Stimulated activated CD8-positive, alpha-beta memory T cell treated with anti-CD3 and anti-CD28 coated beads, Interleukin-15, amount 100 ng/mL, for 4 hours (primary cell): ENCODE data around the gene ZCWPW1.

ENCODE experiments used
- DNase-seq, 2 donors: peaks; one replicate each; pipeline ENCODE4 v3.0.0-alpha.2; 2020; ENCODE audit warnings: low read depth in 2 of 2

Gene ZCWPW1

DNA sequence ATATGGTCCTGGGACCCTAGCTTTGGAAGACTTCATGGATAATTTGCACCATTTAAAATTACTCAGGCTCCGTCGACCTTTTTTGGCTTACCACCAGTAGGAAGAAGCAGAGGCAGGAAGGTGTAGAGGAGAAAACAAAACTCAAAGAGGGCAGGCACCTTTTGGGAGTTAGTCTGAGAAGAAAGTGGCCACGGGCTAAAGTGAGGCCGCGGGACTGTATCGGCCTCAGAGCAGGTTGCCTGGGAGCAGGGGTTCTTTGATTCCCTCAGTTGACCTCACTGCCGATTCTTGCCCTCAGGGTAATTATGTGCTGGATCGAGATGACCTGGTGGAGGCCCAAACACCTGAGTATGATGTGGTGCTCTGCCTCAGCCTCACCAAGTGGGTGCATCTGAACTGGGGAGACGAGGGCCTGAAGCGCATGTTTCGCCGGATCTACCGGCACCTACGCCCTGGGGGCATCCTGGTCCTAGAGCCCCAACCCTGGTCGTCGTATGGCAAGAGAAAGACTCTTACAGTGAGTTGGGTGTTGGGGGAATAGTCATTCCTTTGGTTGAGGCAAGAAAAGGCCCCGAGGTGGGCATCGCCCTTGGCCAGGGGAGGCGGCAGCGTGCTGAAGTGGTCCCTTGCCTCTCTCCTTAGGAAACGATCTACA is 4.2 kb upstream of the ZCWPW1 start:
- DNase-seq, result no peak

DNA sequence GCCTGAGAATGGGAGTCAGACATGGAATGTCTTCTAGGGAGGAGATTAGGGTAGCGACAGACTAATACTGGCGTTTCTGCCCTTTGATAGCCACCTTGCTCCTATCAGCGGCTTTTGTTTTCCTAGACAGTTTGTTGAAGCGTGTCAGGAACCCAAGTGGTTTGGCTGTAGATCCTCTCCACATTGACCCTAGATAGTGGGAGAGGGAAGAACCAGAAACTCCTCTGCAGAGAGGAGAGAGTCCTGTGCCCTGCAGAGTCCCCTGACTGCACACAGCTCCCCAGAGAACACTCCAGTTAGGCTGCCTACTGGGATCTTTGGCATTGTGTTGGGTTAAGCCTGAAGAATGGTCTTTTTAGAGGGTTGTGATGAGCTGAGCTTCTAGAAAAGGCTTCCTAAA is 3.5 kb upstream of the ZCWPW1 start:
- no peak for DNase-seq

DNA sequence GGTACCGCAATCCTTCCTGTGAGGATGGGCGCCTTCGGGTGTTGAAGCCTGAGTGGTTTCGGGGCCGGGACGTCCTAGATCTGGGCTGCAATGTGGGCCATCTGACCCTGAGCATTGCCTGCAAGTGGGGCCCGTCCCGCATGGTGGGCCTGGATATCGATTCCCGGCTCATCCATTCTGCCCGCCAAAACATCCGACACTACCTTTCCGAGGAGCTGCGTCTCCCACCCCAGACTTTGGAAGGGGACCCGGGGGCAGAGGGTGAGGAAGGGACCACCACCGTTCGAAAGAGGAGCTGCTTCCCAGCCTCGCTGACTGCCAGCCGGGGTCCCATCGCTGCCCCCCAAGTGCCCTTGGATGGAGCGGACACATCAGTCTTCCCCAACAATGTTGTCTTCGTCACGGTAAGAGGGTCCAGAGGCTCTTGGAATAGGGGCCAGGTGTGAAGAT is 2.8 kb upstream of the ZCWPW1 start:
- no peak for DNase-seq

DNA sequence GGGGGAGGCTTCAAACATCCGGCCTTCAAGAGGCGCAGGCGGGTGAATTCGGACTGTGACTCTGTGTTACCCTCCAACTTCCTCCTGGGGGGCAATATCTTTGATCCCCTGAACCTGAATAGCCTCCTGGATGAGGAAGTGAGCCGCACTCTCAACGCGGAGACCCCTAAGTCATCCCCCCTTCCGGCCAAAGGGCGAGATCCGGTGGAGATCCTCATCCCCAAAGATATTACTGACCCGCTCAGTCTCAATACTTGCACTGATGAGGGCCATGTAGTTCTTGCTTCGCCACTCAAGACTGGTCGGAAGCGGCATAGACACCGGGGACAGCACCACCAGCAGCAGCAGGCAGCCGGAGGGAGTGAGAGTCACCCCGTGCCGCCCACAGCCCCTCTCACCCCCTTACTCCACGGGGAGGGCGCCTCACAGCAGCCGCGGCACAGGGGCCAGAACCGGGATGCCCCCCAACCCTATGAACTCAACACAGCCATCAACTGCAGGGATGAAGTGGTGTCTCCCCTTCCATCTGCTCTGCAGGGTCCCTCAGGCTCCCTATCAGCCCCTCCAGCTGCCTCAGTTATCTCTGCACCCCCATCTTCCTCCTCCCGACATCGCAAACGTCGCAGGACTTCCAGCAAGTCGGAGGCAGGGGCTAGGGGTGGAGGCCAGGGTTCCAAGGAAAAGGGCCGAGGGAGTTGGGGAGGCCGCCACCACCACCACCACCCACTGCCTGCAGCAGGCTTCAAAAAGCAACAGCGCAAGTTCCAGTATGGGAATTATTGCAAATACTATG is 2.2 kb upstream of the ZCWPW1 start:
- DNase-seq, result peak in 1 of 2 donors; percentile 24

DNA sequence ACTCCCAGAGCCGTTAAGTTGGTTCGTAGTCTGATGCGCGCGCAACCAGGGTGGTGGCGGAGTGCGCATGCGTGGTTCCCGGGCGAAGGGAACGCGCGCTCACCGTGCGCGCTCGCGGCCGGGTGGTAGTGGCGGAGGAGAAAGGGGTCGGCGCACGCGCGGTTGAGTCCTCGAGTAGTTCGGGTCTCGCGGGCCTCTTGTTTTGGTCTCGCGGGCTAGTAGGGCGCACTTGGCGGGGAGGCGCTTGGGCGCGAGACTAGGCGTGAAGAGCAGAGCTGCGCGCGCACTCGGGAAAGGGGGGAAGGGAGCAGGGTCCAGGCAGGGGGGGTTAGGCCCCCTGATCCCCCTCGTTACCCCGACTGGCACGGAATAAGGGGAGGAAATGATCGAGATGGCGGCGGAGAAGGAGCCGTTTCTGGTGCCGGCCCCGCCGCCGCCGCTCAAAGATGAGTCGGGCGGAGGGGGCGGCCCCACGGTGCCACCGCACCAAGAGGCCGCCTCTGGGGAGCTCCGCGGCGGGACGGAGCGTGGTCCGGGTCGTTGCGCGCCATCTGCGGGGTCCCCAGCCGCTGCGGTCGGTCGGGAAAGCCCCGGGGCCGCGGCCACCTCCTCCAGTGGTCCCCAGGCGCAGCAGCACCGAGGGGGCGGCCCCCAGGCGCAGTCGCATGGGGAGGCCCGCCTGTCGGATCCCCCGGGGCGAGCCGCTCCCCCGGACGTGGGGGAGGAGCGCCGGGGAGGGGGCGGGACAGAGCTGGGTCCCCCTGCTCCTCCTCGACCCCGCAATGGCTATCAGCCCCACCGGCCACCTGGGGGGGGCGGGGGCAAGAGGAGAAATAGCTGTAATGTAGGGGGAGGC is 1.4 kb upstream of the ZCWPW1 start, which contains the start of gene MEPCE:
Gene MEPCE, plus strand, starts transcription at position 195 of the 856 bp plus-strand sequence. Its CDS starts 188 bp downstream, at position 383.
- peak; percentile 91 for DNase-seq

DNA sequence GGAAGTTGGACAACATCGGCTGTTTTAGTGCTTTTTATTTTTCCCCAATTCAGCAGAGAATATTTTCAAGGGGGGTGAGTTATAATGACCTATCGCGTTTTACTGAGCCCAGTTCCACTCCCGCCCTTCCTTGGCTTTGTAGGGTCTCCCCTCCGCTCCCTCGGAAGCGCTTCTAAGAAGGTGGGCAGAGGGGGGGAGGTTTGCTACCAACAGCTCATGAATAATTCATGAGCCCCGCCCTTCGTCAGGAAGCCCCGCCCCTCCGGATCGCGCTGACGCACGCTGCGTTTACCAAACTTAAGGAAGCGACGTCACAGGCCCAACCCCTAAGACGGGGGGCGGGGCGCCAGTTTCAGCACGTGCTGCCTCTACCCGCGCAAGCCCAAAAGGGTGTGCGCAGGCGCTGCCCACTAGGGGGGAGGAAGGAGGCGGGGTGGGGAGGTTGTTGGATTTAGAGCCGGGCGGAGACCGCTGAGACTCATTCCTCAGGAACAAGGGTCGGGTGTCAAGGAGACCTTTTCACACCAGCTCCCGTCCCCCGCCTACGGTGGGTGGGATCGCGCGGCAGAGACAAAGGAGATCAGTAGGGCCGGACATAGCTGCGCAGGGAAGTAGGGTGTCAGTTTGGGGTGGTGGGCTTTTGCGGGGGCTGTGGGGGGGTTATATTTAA is 599 bp upstream of the ZCWPW1 start:
- DNase-seq, result peak; percentile 100

DNA sequence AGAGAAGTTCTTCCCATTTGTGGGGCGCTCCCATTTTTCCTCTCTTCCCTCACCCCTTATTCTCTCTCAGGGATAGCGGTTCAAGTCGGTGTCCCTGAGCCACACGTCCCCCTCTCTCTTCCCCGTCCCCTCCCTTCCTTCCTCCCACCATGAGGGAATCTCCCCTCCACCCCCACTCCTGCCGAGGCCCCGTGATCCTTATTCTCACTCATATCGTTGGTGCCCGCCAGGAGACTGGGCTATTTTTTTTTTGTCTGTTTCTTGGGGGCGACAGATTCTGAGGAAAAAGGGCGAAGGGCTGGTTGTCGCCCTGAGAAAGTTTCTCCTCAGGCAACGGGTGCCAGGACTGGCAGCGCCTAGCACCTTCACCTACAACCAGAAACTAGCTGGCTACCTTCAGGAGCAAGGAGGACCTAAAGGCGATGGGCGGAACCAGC is 723 bp downstream of the ZCWPW1 start:
- DNase-seq, result no peak

DNA sequence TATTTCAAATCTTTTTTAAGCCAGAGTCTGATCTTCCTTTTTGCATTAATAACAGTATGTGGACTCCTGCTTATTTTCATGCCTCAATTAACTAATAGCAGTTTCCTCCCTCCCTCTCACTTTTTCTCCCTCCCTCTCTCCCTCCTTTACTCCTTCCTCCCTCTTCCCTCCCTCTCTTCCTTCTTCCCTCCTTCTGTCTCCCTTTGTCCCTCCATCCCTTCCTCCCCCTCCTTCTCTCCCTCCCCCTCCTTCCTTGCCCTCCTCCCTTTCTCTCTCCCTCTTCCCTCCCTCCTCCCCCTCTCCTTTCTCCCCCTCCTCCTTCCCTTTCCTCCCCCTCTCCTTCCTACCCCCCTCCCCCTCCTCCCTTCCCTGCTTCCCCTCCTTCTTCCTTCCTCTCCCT is 2.0 kb downstream of the ZCWPW1 start:
- no peak for DNase-seq

DNA sequence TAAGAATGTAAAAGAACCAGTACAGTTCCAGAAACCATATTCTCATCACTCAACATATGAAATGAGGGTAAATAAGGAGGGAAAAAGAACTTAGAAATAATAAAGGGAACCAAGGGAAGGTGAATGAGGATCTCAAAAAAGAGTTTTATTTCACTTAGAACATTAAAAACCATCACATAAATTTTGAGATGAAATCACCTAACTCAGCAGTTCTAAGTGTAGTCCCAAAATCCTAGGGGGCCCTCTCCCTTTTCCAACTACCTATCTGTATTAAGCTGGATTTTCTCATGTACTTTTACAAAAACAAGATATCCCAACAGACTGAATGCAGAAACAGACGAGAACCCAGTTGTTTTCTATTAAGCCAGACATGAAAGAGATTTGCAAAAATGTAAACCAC is 3.2 kb downstream of the ZCWPW1 start:
- no peak for DNase-seq

DNA sequence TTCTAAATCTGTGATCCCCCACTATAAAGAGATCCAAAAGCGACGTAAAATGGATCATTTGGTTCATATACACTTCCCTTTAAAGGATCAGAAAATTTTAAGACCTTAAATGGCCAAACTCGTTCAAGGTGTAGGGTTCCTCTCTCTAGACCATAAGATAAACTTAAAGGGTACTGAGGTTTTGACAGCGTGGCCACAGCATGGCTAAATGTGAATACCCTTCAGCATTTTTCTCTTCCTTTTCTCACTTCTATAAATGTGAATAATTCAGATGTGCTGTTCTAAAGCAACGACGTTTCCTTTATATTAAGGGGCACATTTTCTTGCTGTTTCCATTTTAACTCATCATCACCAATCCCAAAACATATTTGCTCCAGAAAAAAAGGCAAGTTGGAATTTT is 5.2 kb downstream of the ZCWPW1 start:
- no peak for DNase-seq

DNA sequence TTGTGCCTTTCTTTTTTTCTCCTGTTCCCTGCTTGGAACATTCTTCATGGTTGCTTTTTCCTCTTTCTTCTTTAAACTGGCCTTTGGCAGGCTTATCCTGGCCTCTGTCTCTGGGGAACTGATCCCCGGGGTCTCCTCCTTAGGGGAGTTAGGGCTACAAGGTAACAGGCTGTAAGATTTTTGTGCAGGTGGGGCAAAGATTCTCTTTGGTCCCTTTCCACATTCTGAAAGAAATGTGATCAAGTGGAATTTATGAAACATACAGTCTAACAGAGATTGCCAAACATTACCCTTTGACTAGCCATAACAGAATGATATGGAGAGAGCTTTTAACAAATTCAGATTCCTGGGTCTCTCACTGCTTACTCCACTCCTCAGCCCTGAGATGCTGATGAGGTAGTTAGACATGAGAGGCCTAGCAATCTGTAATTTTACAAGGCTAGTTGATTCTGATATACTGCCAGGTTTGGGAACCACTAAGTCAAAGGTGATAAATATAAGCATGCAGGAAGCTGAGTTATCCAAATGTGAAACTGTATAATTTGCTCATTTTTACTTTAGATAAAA is 8.8 kb downstream of the ZCWPW1 start:
- no peak for DNase-seq

DNA sequence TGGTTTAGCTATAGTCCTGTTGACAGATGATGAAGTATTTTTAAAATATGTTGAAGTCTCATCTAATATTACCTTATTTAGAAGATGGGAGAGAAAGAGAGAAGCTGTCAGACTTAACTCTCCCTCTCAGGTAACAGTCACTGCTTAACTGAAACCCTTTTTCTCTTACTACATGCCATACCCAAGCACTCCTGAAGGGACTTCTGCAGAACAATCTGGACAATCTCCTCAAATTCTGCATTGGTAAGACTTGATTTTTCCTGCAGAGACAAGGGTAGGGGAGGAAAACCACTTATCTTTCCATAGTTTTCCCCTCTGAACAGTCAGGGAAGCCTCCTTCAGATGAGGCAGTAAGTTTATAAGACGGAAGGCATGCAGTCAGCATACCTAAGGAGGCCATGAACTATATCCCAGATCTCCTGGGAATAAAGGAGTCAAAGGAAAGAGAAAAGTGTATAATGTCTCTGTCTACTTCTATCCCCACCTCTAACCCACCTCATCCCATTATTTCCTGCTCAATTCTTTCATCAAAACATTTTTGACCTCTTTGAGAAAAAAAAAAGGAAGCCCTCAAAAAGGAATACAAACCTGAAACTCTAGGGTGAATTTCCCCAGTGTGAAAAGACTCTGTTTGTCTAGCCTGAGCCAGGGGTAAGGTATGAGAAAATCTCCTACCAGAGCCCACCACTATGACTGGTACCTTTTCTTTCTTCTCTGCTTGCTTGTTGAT is 9.4 kb downstream of the ZCWPW1 start:
- DNase-seq, result no peak

DNA sequence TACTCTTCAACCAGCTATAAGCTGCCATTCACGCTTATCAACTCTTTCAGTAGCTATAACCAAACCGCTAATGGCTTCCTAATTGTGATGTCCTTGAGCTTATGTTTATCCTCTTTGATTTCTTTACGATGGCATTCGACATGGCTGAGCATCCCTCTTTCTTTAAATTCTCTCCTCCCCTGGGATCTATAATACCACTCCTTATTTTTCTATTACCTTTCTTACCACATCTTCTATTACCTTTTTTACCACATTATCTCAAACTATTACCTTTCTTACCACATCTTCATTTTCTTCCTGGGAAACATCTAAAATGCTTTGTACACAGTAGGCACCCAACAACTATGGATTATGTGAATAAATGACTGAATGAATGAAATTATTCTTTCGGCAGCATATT is 13.1 kb downstream of the ZCWPW1 start:
- DNase-seq, result no peak

DNA sequence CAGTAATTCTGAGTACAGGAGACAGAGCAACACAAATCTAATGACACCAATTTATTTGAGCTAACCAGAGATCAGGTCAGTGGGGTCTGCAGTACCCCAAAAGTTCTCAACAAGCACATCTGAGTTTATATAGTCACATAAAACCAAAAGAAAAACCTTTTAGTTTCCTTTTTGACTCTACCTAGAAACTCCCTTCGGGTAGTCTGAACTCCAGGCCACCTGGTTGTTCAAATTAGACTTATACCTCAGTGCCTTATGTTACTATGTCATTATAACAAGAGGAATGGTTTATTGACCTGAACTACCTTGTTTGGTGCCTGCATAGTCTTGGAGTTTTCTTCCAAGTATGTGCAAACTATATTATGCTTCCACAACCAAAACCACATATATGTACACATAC is 14.6 kb downstream of the ZCWPW1 start:
- DNase-seq, result no peak

DNA sequence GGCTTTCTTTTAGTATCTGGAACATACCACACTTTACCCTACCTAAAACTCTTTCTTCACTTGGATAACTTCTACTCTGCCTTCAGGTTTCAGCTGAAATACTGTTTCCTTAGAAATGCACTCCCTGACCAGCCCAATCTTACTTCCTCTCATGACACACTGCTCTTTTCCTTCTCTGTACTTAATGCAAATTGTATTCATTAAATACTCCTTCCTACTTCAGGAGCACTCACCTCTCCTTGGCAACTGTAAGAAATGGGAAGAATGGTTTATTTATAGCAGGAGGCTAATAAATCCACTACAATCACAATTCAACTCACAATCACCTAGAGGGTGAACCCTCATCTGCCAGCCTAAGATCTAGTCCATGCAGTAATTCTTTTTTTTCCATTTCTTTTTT is 15.2 kb downstream of the ZCWPW1 start:
- no peak for DNase-seq

DNA sequence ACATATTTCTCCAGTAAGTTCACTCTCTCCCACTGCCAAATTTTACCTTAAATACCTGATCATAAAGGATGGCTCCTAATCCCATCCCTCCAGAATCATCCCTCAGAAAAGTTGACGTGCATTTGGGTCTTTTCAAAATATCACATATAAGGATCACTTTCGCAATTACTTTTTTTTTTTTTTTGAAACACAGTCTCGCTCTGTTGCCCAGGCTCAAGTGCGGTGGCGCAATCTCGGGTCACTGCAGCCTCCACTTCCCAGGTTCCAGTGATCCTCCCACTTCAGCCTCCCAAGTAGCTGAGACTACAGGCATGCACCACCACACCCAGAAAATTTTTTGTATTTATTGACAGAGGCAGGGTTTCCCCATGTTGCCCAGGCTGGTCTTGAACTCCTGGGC is 17.4 kb downstream of the ZCWPW1 start:
- DNase-seq, result no peak

DNA sequence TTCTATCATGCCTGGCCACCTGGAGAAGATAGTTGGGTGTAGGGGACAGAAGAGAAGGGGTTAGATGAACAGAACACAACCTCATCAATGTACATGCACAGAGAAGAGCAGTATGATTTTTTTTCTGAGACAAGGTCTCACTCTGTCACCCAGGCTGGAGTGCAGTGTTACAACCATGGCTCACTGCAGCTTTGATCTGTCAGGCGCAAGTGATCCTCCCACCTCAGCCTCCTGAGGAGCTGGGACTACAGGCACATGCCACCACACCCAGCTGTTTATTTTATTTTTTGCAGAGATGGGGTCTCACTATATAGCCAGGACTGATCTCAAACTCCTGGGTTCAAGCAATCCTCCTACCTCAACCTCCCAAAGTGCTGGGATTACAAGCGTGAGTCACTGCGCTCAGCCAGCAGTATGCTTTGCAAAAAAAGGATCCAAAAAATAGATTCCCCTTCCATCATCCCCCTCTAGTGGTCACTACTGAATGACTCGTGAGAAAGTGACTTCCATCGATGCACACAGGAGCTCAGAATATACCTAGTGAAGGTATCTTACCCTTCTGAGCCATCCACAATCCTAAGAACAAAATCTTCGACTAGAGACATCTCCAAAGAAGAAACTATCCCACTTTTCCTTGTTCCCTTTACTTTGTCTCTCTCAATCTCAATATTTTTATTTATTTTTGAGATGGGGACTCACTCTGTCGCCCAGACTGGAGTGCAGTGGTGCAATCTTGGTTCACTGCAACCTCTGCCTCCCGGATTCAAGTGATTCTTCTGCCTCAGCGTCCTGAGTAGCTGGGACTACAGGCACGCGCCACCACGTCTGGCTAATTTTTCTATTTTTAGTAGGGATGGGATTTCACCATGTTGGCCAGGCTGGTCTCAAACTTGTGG is 21.0 kb downstream of the ZCWPW1 start:
- DNase-seq, result no peak

DNA sequence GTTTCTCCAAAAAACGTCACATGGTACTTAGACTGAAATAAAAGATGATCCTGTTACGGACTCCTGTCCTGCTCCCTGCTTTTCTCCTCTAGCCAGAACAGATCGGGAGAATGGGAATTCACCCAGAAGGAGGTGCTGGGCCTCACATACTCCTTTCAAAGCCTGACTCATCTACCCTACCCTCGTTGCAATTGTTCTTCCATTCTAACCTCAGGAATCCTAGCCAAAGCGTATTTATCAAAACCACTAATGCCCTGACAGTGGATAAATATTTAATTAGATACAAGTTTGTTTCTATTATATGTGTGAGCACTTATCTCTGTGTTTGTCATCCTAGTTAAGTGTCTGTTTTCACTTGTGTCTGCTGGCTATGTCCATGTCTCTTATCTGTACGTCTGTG is 21.7 kb downstream of the ZCWPW1 start:
- DNase-seq, result no peak

DNA sequence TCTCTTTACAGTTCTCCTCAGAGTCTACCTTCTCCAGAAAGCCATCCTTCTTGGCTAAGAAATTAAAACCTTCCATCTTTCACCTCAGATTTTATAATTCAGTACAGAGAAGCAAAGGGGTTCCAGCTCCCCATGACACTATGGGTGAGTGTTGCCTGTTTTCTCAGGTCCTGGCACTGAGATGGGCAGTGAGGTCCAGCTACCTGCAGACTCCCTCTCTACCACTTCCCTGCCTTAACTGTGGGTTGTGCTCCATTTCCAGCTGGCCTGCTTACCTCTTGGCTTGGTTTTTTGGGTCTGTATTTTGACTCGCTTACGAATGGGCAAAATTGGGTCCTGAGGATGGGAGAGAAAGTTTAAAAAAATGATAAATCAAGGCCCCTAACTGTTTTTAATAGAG is 26.3 kb downstream of the ZCWPW1 start:
- no peak for DNase-seq

DNA sequence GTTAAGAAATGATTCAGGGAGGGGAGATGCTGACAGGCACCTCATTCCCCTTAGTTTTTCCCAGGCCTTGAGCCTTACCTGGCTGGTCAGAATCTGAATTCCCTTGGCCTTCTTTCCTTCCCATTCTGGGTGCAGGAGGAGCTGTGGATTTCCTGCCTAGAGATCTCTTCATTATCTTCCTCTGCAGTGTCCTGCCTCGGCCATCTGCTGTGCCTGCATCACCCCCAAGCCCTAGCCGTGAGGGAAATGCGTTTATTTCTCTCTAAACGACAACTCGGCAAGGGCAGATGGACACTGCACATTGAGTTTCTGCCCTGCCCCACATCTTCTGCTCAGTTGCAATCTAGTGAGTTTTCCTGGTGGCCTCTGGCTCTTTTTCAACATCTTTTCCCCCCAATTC is 26.7 kb downstream of the ZCWPW1 start:
- DNase-seq, result no peak
